Measurements from ENCODE around the gene PCK2. TPM values are rescaled to one million over a fixed set of nuclear protein-coding genes. Genes with fewer than 3 reads are reported as not detected.

Gene PCK2
- total and polyA plus RNA-seq, 2 of the 8 experiments (the other 6 are each of a cell fraction or from before 2014, with no cell fraction given): 81.9 to 115 TPM

GRCh38 chr14:24074625-24075484 lies 19.3 kb upstream of the PCK2 start (continued):
- TF ChIP-seq CHD7 (IDR thresholded peaks at IDR 0.05; ENCODE audit: insufficient replicate concordance, low read length) (no peak), FOSL1 (IDR thresholded peaks at IDR 0.05; ENCODE audit: insufficient read depth, low read depth, low read length) (no peak), RNF2 (IDR thresholded peaks at IDR 0.05; ENCODE audit: borderline replicate concordance, low read depth, low read length, missing control alignments, poor library complexity, severe bottlenecking) (no peak), CBX5 (IDR thresholded peaks at IDR 0.05; ENCODE audit: low read depth, low read length) (no peak), TAF7 (optimal IDR thresholded peaks at IDR 0.05; ENCODE audit: borderline replicate concordance, low read depth, low read length) (no peak), ATF2 (IDR thresholded peaks at IDR 0.05; ENCODE audit: low read length) (no peak), EZH2 (IDR thresholded peaks at IDR 0.05; ENCODE audit: low read depth, low read length, severe bottlenecking) (no peak)

Measured in H1 (cell line).